ENCODE measurements around the gene ARHGEF6.

ARHGEF6 gene

GRCh38 chrX:136630881-136631280 is 149.9 kb downstream of the ARHGEF6 start:
- no peak for FAIRE-seq
- no peak for DNase-seq (ENCODE audit: insufficient read length, low spot score)
- TF ChIP-seq, protein P1, sequence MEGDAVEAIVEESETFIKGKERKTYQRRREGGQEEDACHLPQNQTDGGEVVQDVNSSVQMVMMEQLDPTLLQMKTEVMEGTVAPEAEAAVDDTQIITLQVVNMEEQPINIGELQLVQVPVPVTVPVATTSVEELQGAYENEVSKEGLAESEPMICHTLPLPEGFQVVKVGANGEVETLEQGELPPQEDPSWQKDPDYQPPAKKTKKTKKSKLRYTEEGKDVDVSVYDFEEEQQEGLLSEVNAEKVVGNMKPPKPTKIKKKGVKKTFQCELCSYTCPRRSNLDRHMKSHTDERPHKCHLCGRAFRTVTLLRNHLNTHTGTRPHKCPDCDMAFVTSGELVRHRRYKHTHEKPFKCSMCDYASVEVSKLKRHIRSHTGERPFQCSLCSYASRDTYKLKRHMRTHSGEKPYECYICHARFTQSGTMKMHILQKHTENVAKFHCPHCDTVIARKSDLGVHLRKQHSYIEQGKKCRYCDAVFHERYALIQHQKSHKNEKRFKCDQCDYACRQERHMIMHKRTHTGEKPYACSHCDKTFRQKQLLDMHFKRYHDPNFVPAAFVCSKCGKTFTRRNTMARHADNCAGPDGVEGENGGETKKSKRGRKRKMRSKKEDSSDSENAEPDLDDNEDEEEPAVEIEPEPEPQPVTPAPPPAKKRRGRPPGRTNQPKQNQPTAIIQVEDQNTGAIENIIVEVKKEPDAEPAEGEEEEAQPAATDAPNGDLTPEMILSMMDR (IDR thresholded peaks at IDR 0.05; ENCODE audit: insufficient read depth, missing control alignments), result no peak

- FAIRE-seq (no peak), DNase-seq (ENCODE audit: insufficient read length, low spot score) (no peak)
- TF ChIP-seq, protein P1 (IDR thresholded peaks at IDR 0.05; ENCODE audit: insufficient read depth, missing control alignments), result no peak
These were observed 151.5 kb downstream of the ARHGEF6 start for GRCh38 chrX:136629084-136629750.

GRCh38 chrX:136627409-136627808 is 153.3 kb downstream of the ARHGEF6 start:
- no peak for DNase-seq (ENCODE audit: insufficient read length, low spot score)
- no peak for FAIRE-seq
- TF ChIP-seq, protein P1 (IDR thresholded peaks at IDR 0.05; ENCODE audit: insufficient read depth, missing control alignments), result no peak

- FAIRE-seq, result no peak
- TF ChIP-seq, protein P1 (IDR thresholded peaks at IDR 0.05; ENCODE audit: insufficient read depth, missing control alignments), result no peak
- no peak for DNase-seq (ENCODE audit: insufficient read length, low spot score)
These were observed 153.8 kb downstream of the ARHGEF6 start for GRCh38 chrX:136626891-136627290.

DNA sequence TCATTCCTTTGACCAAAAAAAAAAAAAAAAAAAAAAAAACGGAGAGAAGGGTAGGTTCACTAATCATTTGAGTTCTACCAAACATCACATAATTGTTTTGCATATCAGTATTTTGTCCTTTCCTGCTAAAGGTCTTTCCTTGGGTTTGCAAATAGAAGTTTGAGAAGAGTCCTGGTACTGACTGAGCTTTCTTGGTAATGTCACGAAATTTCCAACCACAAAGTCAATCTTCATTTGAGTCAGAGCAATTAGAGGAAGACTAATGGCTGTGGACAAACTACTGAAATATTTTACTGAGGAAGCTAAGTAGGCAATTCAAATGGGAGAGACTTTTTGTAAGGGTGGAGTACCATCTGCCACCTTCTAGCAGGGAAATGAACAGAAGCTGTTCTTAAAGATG is 154.5 kb downstream of the ARHGEF6 start:
- no peak for FAIRE-seq
- TF ChIP-seq, protein P1 (IDR thresholded peaks at IDR 0.05; ENCODE audit: insufficient read depth, missing control alignments), result no peak
- no peak for DNase-seq (ENCODE audit: insufficient read length, low spot score)

GRCh38 chrX:136625246-136625645 is 155.5 kb downstream of the ARHGEF6 start:
- FAIRE-seq (no peak), DNase-seq (ENCODE audit: insufficient read length, low spot score) (no peak)
- TF ChIP-seq, protein P1 (IDR thresholded peaks at IDR 0.05; ENCODE audit: insufficient read depth, missing control alignments), result no peak

DNA sequence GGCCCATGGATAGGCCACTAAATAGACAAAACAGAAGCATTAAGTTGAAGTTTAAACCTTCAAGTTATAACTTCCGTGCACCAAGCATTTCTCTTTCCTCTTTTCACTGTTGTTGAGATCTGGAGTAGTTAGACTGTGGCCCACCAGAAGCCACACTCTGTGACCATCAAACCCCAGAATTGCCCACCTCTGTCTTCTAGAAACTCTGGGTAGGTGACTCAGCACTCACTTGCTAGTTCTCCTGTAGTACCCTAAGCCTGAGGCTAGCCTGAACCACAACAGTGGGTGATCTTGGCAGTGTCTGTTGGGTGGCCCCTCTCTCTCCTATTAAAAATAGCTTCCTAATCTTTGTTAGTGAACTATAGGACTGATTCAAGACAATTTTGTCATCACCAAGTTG is 157.3 kb downstream of the ARHGEF6 start:
- DNase-seq (ENCODE audit: insufficient read length, low spot score) (no peak), FAIRE-seq (no peak)
- TF ChIP-seq, protein P1 (IDR thresholded peaks at IDR 0.05; ENCODE audit: insufficient read depth, missing control alignments), result no peak

Measured in D721Med (cell line).